GM12891 (cell line): ENCODE measurements around the gene TNFRSF6B.

ENCODE experiments used
- DNase-seq: peaks from one replicate; pipeline ENCODE4 v3.0.0; 2011; ENCODE audit warnings: low spot score; ENCODE audit not compliant: insufficient read length
- FAIRE-seq: peaks from 2 replicates; lab custom pipeline; 2011; peaks lifted over from hg19 to GRCh38; lab: Jason Lieb, UNC
- PAX5 ChIP-seq: IDR thresholded peaks from 2 replicates; pipeline ENCODE4 v1.6.1; 2011; ENCODE audit warnings: low read length, moderate library complexity, mild to moderate bottlenecking; ENCODE audit not compliant: insufficient read depth, severe bottlenecking
- POLR2A ChIP-seq: IDR thresholded peaks from 2 replicates; pipeline ENCODE4 v1.6.1; 2011; ENCODE audit warnings: low read depth, low read length, control low read depth
- POLR2AphosphoS5 ChIP-seq: IDR thresholded peaks from 2 replicates; pipeline ENCODE4 v1.6.1; 2011; ENCODE audit warnings: low read depth, low read length, control low read depth
- POU2F2 ChIP-seq: IDR thresholded peaks from 2 replicates; pipeline ENCODE4 v1.6.1; 2011; ENCODE audit warnings: low read depth, mild to moderate bottlenecking, control low read depth, low read length, moderate library complexity
- SPI1 ChIP-seq: IDR thresholded peaks from 2 replicates; pipeline ENCODE4 v1.6.1; 2011; ENCODE audit warnings: low read depth, low read length, control low read depth
- TAF1 ChIP-seq: IDR thresholded peaks from 2 replicates; pipeline ENCODE4 v1.6.1; 2011; ENCODE audit warnings: low read depth, low read length, control low read depth

TNFRSF6B gene

DNA sequence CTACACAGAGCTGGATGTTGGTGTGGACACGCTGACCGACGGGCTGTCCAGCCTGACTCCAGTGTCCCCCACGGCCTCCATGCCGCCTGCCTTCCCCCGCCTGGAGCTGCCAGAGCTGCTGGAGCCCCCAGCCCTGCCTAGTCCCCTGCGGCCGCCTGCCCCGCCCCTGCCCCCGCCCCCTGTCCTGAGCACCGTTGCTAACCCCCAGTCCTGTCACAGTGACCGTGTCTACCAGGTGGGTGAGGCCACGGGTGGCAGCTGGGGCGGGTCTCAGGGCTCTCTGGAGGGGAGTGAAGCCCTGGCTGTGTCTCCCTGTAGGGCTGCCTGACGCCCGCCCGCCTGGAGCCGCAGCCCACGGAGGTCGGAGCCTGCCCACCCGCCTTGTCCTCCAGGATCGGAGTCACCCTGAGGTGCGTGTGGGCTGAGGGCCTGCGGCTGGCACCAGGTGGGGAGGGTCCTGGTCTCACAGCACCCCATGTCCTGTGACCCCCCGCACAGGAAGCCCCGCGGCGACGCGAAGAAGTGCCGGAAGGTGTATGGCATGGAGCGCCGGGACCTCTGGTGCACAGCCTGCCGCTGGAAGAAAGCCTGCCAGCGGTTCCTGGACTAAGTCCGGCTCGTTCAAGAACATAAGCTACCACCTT is 46.1 kb downstream of the TNFRSF6B start:
- FAIRE-seq = no peak
- DNase-seq = no peak
- TF ChIP-seq POLR2AphosphoS5 (no peak), POLR2A (no peak), PAX5 (no peak), POU2F2 (no peak), TAF1 (no peak), SPI1 (no peak)

- FAIRE-seq (no peak), DNase-seq (no peak)
- no peak for TF ChIP-seq POLR2A
- TF ChIP-seq TAF1 = no peak
- TF ChIP-seq POLR2AphosphoS5 = no peak
- no peak for TF ChIP-seq PAX5
- TF ChIP-seq POU2F2 = no peak
- TF ChIP-seq SPI1 = no peak
These were observed 46.9 kb downstream of the TNFRSF6B start for GRCh38 chr20:63743210-63743970.

GRCh38 chr20:63744158-63744557 is 47.7 kb downstream of the TNFRSF6B start:
- FAIRE-seq (no peak), DNase-seq (no peak)
- TF ChIP-seq POLR2A (no peak), POU2F2 (no peak), TAF1 (no peak), PAX5 (no peak), SPI1 (no peak), POLR2AphosphoS5 (no peak)

DNA sequence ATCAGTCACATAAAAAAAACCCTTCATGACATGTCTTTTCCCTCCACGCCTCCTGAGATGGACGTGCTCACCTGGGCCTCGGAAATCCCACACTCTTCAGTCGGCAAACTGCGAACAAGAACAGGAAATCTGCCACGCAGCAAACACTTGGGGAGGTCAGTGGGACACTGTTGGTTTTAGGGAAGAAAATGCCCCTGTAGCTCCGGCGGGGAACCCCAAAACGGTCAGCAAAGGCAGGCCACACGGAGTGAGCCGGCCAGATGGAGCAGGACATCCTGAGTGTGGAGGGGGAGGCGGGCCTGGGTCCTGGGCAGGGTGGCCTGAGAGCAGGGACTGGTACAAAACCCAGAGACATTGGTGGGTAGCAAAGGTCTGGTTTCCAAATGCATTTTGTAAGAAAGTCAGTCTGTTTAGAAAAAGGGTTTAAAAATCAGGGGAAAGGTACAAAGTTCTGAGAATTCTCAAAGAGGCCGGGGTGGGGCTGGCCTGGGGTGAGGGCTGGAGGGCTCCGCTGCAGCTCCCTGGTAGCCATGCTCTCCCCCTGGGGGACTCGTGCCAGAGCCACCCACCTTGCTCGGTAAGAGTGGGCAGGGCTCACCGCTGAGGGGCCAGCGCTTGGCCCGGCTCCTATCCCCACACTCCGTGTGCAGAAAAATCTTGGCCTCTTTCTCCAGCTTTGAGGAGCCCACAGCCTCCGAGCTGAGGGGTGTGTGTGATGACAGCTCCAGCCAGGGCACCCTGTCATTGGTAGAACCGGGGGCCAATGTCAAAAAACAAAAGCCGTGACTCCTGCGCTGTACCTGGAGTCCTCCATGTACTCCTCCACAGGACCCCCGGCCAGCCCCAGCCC is 48.3 kb downstream of the TNFRSF6B start:
- FAIRE-seq (no peak), DNase-seq (no peak)
- TF ChIP-seq POLR2AphosphoS5 = no peak
- no peak for TF ChIP-seq SPI1
- no peak for TF ChIP-seq PAX5
- TF ChIP-seq TAF1 = no peak
- no peak for TF ChIP-seq POLR2A
- no peak for TF ChIP-seq POU2F2

DNA sequence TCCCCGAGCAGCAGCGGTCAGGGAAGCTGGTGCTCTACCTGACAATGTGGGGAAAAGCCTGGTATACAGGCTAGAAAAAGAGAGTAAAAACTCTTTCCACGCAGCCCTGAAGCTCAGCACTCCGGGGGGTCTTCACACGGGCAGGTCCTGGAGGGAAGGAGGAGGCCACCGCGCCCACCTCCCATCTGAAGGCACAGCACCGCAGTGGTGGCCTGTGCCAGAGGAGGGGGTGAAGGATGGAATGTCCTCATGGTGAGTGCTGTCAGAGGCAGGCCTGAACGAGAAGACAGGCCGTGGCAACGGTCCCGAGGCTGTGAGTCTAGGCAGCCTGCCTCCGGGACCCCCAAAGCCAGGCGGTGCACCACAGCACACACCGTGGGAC is 49.0 kb downstream of the TNFRSF6B start:
- no peak for FAIRE-seq
- TF ChIP-seq POLR2AphosphoS5 (no peak), POLR2A (no peak), TAF1 (no peak), POU2F2 (no peak), SPI1 (no peak), PAX5 (no peak)
- no peak for DNase-seq

DNA sequence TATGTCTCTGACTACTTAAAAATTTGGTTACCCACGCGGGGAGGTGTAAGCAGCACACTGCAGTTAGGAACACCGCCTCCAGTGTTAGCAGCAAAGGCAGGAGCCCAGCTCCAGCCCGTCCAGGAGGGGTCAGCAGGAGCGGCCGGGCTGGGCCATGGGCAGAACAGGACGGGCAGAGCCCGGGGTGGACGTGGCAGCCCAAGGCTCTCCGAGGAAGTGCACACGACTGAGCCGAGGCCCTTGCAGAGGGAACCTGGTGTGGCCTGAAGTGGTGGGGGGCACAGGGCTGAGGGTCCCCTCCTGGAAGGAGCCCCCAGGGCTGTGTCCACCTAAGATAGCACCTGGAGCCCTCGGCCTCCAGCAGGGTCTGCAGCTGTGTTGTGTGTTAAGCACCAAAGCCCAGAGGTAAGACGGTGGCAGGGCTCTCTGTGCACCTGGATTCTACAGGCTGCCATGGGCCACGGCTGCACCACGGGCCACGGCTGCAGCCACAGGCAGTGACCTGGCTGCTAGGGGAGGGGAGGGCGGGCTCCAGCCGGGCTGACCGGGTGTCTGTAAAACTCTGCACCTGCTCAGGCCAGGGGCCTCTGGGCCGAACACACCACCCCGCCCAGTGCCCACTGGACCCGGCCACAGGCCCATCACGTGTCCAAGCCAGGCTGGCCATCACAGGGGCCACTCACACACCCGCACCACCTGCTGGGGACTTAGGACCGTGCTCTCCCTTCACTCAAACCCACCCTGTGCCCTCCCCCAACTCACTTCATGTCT is 49.7 kb downstream of the TNFRSF6B start:
- FAIRE-seq (no peak), DNase-seq (no peak)
- TF ChIP-seq TAF1 = no peak
- no peak for TF ChIP-seq SPI1
- no peak for TF ChIP-seq POLR2AphosphoS5
- no peak for TF ChIP-seq POLR2A

DNA sequence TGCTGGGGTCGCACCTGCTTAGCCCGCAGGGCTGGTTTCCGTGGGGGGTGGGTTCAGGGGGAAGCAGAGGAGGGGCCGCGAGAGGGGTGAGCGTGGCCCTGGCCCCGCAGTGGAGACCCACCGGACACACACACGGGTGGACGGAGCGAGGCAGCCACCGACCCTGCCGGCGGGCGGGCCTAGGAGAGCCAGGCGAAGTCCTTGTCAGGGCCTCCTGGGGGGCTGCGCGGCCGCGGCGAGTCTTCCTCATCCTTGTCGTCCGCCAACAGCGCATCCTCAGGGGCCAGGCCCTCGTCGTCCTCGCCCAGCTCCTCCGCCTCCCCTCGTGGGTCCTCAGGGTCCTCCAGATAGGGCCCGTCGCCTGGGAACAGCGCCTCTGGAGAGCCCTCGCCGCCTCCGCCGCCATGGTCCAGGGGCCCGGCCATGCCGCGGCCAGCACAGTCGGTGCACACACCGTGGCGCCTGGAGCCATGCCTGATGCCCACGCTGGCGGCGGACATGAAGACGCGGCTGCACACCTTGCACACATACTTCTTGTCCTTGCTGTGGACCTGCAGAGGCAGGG is 50.4 kb downstream of the TNFRSF6B start:
- no peak for FAIRE-seq
- no peak for DNase-seq
- TF ChIP-seq SPI1 = no peak
- TF ChIP-seq POLR2A = no peak
- no peak for TF ChIP-seq TAF1

GRCh38 chr20:63747622-63748069 is 51.2 kb downstream of the TNFRSF6B start:
- no peak for TF ChIP-seq TAF1
- TF ChIP-seq POU2F2 = no peak
- no peak for TF ChIP-seq POLR2A
- TF ChIP-seq SPI1 = no peak
- no peak for TF ChIP-seq POLR2AphosphoS5
- no peak for TF ChIP-seq PAX5
- DNase-seq (no peak), FAIRE-seq (no peak)
